Activated naive CD8-positive, alpha-beta T cell treated with anti-CD3 and anti-CD28 coated beads, Interleukin-2, amount 10 ng/mL, durations not matched to agents 7 days and 5 days (primary cell): ENCODE data around the gene IL5RA. TPM values are rescaled to one million over a fixed set of nuclear protein-coding genes. Genes with fewer than 3 reads are reported as not detected.
A peak's percentile ranks its signal among the peaks of the same experiment; 100 is the strongest.

Experiments
- ATAC-seq: fragments of 150-1000 bp; cut with Tn5 transposase; one replicate; pipeline ENCODE4 v1.10.0; 2021; ENCODE audit warnings: low read depth, moderate library complexity
- POLR2A ChIA-PET: fragments of 350-600 bp; sonication (Branson Sonifier 250); formaldehyde crosslinking; loops from one replicate; lab custom pipeline; 2021; ENCODE audit warnings: antibody characterized with exemption; lab: Charles Lee
- DNase-seq: peaks from one replicate; pipeline ENCODE4 v3.0.0; 2021
- H3K27ac Mint-ChIP-seq: one replicate; pipeline ENCODE4 v1.8.0; 2022; ENCODE audit warnings: mild to moderate bottlenecking, mixed read lengths
- H3K27me3 Mint-ChIP-seq: one replicate; pipeline ENCODE4 v1.8.0; 2022; ENCODE audit warnings: mild to moderate bottlenecking, moderate library complexity, mixed read lengths
- H3K36me3 Mint-ChIP-seq: one replicate; pipeline ENCODE4 v1.8.0; 2021; ENCODE audit warnings: mild to moderate bottlenecking, mixed read lengths
- H3K4me1 Mint-ChIP-seq: one replicate; pipeline ENCODE4 v1.8.0; 2021; ENCODE audit warnings: mixed read lengths
- H3K4me3 Mint-ChIP-seq: one replicate; pipeline ENCODE4 v1.8.0; 2022; ENCODE audit warnings: mild to moderate bottlenecking, moderate library complexity, mixed read lengths
- H3K9me3 Mint-ChIP-seq: one replicate; pipeline ENCODE4 v1.8.0; 2021; ENCODE audit warnings: mixed read lengths
- total RNA-seq, 2 experiments: library from RNA; stranded (reverse); gene quantifications; one replicate each; pipeline ENCODE4 v1.2.3, GENCODE V29; 2021

IL5RA gene
- total RNA-seq, 2 experiments from 2014 or later = 0.48 to 0.64 TPM

- no peaks in the 10 kb centered on the region for H3K4me1 Mint-ChIP-seq
- H3K9me3 Mint-ChIP-seq = no peaks in the 10 kb centered on the region
- POLR2A ChIA-PET = no interaction called here
- ATAC-seq (no peak), DNase-seq (no peak)
- no peaks in the 10 kb centered on the region for H3K27me3 Mint-ChIP-seq
- no peaks in the 10 kb centered on the region for H3K36me3 Mint-ChIP-seq
- no peak overlapping the region for H3K27ac Mint-ChIP-seq
- H3K4me3 Mint-ChIP-seq = no peak overlapping the region
Observed at GRCh38 chr3:3069723-3070122, 40.5 kb downstream of the IL5RA start.

- Mint-ChIP-seq H3K27ac (no peak overlapping the region), H3K27me3 (no peaks in the 10 kb centered on the region)
- no peak for ATAC-seq
Observed at GRCh38 chr3:3068358-3068881, 41.8 kb downstream of the IL5RA start.

DNA sequence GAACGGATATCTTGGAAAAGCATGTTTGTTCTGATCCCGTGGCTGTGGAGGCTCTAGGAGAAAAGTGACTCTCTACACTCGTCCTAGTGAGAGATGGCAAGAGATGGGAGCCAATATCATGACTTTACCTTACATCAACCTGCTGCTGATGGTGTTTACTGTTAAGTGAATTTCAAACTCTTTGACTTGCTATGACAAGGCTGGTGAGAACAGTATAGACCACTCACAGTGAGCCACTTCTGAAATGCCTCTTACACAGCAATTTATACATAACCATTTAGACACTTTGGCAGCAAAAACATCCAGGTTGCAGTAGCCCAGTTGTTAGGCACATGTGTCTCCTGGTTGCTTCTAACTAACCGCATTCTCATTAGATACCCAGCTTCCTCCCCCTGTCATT, 43.3 kb downstream of the IL5RA start:
- DNase-seq (no peak), ATAC-seq (no peak)
- Mint-ChIP-seq H3K27me3 (no peaks in the 10 kb centered on the region), H3K4me3 (no peak overlapping the region), H3K36me3 (no peaks in the 10 kb centered on the region), H3K27ac (no peak overlapping the region), H3K4me1 (no peaks in the 10 kb centered on the region), H3K9me3 (no peaks in the 10 kb centered on the region)
- POLR2A ChIA-PET = no interaction called here

More at GRCh38 chr3:3068358-3068881, 41.8 kb downstream of the IL5RA start:
- H3K4me1 Mint-ChIP-seq = no peaks in the 10 kb centered on the region
- no peak overlapping the region for H3K4me3 Mint-ChIP-seq
- POLR2A ChIA-PET = no interaction called here
- no peaks in the 10 kb centered on the region for H3K36me3 Mint-ChIP-seq
- no peak for DNase-seq
- no peaks in the 10 kb centered on the region for H3K9me3 Mint-ChIP-seq

- Mint-ChIP-seq H3K36me3 (no peaks in the 10 kb centered on the region), H3K4me1 (no peaks in the 10 kb centered on the region), H3K9me3 (no peaks in the 10 kb centered on the region), H3K4me3 (no peak overlapping the region), H3K27me3 (no peaks in the 10 kb centered on the region), H3K27ac (no peak overlapping the region)
- POLR2A ChIA-PET = no interaction called here
- ATAC-seq (no peak), DNase-seq (no peak)
Observed at GRCh38 chr3:3066378-3066777, 43.8 kb downstream of the IL5RA start.

GRCh38 chr3:3065876-3066275, 44.3 kb downstream of the IL5RA start:
- Mint-ChIP-seq H3K36me3 (no peaks in the 10 kb centered on the region), H3K4me3 (no peak overlapping the region), H3K4me1 (no peaks in the 10 kb centered on the region), H3K27ac (no peak overlapping the region), H3K9me3 (no peaks in the 10 kb centered on the region), H3K27me3 (no peaks in the 10 kb centered on the region)
- ATAC-seq (no peak), DNase-seq (no peak)
- POLR2A ChIA-PET = no interaction called here

- Mint-ChIP-seq H3K27me3 (no peaks in the 10 kb centered on the region), H3K9me3 (no peaks in the 10 kb centered on the region), H3K4me3 (no peak overlapping the region), H3K36me3 (no peaks in the 10 kb centered on the region), H3K4me1 (no peaks in the 10 kb centered on the region), H3K27ac (no peak overlapping the region)
- DNase-seq = no peak
- no peak for ATAC-seq
- POLR2A ChIA-PET = no interaction called here
Observed at GRCh38 chr3:3064297-3064696, 45.9 kb downstream of the IL5RA start.

- H3K9me3 Mint-ChIP-seq = no peaks in the 10 kb centered on the region
- no peaks in the 10 kb centered on the region for H3K27me3 Mint-ChIP-seq
- no peak for DNase-seq
- no peak overlapping the region for H3K27ac Mint-ChIP-seq
- POLR2A ChIA-PET = no interaction called here
- no peak for ATAC-seq
- H3K4me3 Mint-ChIP-seq = no peak overlapping the region
- H3K4me1 Mint-ChIP-seq = no peaks in the 10 kb centered on the region
- no peaks in the 10 kb centered on the region for H3K36me3 Mint-ChIP-seq
Observed at GRCh38 chr3:3059645-3060044, 50.5 kb downstream of the IL5RA start.

DNA sequence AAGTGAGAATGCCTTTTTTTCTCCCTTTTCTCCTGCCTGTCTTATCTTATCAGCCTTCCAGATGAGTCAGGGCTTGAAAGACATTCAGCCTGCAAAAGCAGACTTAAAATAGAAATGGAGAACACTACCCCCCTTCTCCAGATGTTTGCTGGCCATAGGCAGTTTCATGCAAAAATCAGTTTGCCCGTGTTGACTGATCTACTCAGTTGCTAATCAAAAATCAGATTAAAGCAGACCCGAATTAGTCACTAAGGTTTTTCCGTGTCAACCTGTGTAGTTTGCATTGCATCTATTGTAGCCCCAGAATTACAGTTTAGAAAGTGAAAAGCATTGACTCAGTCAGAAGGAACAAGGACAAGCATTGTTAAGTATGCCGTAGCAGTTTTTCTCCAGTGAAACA, 56.2 kb downstream of the IL5RA start:
- ATAC-seq = no peak
- no peaks in the 10 kb centered on the region for H3K4me1 Mint-ChIP-seq

DNA sequence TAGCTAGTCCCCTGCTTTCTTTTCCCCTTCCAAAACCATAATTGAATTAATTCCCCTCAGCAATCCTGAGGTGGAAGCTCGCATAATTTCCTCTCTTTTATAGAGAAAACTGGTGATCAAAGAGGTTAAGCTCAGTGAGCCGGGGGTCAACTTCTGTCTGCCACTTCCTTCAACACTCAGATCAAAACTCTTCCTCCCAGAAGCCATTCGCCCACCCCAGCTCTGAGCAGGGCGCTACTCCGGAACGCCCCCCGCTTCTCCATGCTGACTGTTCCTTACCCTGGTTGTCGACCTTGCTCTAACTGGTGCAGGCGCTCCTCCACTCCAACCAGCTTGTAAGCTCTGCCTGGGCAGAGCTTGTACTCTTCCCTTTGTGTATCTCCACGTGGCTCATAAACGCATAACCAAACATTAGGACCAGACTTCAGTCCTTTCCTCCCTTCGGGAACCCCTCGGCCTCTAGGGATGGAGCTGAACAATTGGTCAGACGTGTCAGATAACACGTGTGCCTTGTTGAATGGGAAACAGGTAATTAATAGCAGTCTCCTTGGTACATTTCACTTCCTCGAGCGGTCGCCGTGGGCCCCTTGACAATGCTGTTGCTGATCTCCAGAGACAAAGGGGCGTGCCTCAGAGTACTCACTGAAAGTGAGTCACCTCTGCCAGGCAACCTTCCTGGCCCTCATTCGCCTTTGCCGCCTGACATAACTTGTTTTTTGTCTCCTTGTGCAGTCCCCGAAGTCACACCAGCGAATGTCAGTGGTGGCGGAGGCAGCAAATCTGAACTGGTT, 71.8 kb downstream of the IL5RA start:
- Mint-ChIP-seq H3K4me3 (no peak overlapping the region), H3K9me3 (no peaks in the 10 kb centered on the region), H3K27me3 (peaks cover 9% of the 10 kb centered on the region), H3K4me1 (no peaks in the 10 kb centered on the region), H3K36me3 (no peaks in the 10 kb centered on the region), H3K27ac (no peak overlapping the region)
- no peak for ATAC-seq
- DNase-seq = no peak
- POLR2A ChIA-PET = no interaction called here

More for the DNA sequence above, 56.2 kb downstream of the IL5RA start:
- Mint-ChIP-seq H3K4me3 (no peak overlapping the region), H3K27ac (no peak overlapping the region), H3K36me3 (no peaks in the 10 kb centered on the region), H3K27me3 (no peaks in the 10 kb centered on the region), H3K9me3 (no peaks in the 10 kb centered on the region)
- DNase-seq = no peak
- POLR2A ChIA-PET = no interaction called here

DNA sequence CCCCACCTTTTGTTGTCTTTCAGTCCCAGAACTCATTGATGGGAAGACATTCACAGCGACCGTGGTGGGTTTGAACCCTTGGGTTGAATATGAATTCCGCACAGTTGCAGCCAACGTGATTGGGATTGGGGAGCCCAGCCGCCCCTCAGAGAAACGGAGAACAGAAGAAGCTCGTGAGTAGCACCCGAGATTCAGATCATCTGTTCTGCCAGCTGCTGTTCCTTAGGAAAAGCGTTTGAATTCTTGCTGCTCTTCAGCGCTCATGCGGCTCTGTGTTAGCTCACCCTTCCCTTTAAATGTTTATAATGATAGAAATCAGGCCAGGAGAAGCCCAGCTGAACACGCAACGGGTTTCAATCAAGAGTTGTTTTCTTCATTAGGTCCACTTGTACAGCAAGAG, 73.0 kb downstream of the IL5RA start:
- peaks cover 9% of the 10 kb centered on the region for H3K27me3 Mint-ChIP-seq
- H3K36me3 Mint-ChIP-seq = no peaks in the 10 kb centered on the region
- H3K27ac Mint-ChIP-seq = no peak overlapping the region
- H3K4me3 Mint-ChIP-seq = no peak overlapping the region
- H3K9me3 Mint-ChIP-seq = no peaks in the 10 kb centered on the region
- POLR2A ChIA-PET = no interaction called here
- H3K4me1 Mint-ChIP-seq = no peaks in the 10 kb centered on the region
- ATAC-seq = no peak
- no peak for DNase-seq

GRCh38 chr3:3031326-3031725, 78.8 kb downstream of the IL5RA start:
- peaks cover 2% of the 10 kb centered on the region for H3K9me3 Mint-ChIP-seq
- POLR2A ChIA-PET = no interaction called here

GRCh38 chr3:3027976-3028567, 82.1 kb downstream of the IL5RA start:
- H3K27me3 Mint-ChIP-seq = peaks cover 4% of the 10 kb centered on the region
- DNase-seq = no peak
- peak overlapping the region; percentile 55 for H3K4me3 Mint-ChIP-seq
- H3K36me3 Mint-ChIP-seq = no peaks in the 10 kb centered on the region
- POLR2A ChIA-PET = no interaction called here
- ATAC-seq = peak; percentile 86
- peak overlapping the region; percentile 75 for H3K27ac Mint-ChIP-seq
- H3K4me1 Mint-ChIP-seq = peaks cover 9% of the 10 kb centered on the region
- peaks cover 2% of the 10 kb centered on the region for H3K9me3 Mint-ChIP-seq

More at GRCh38 chr3:3031326-3031725, 78.8 kb downstream of the IL5RA start:
- Mint-ChIP-seq H3K27me3 (peaks cover 6% of the 10 kb centered on the region), H3K27ac (no peak overlapping the region), H3K4me3 (no peak overlapping the region), H3K36me3 (no peaks in the 10 kb centered on the region), H3K4me1 (peaks cover 9% of the 10 kb centered on the region)
- DNase-seq (no peak), ATAC-seq (no peak)

DNA sequence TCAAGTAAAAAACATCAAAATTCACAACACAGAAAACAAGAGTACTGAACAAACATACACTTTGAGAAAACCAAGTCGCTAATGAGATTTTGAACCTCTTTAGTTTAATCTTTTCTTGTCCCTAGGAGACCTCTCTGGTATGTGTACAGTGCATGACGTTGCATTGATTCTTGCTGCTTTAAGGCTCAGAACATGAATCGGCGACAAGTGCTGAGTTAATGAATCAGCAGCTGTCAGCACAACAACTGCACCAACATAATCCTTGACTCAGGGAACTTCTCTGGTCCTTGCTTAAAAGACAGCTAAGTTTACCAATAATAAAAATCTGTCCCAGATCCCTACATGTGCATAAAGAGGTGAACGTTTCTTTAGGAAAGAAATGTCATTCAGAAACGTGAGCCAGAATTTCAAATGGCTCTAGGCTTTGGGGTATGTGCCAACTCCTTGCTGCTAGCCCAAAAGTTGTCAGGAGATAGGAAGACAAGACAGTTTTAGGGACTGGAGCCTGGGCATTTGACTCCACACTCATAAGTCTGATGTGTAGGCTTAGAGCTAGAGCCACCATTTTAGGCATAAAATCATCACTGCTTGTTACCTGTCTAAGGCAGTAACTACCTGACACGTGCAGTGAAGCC, 86.9 kb downstream of the IL5RA start:
- Mint-ChIP-seq H3K27me3 (peaks cover 18% of the 10 kb centered on the region), H3K36me3 (no peaks in the 10 kb centered on the region), H3K4me3 (no peak overlapping the region), H3K27ac (no peak overlapping the region), H3K4me1 (peaks cover 6% of the 10 kb centered on the region), H3K9me3 (peaks cover 2% of the 10 kb centered on the region)
- ATAC-seq = no peak
- POLR2A ChIA-PET = no interaction called here
- no peak for DNase-seq

GRCh38 chr3:3020209-3020608, 90.0 kb downstream of the IL5RA start:
- no peak for ATAC-seq
- Mint-ChIP-seq H3K36me3 (no peaks in the 10 kb centered on the region), H3K9me3 (no peaks in the 10 kb centered on the region), H3K27ac (no peak overlapping the region), H3K27me3 (peaks cover 39% of the 10 kb centered on the region), H3K4me1 (no peaks in the 10 kb centered on the region), H3K4me3 (no peak overlapping the region)
- DNase-seq = no peak
- POLR2A ChIA-PET = no interaction called here
